Measurements from ENCODE around the gene DEGS2.

DEGS2 gene

GRCh38 chr14:100130521-100130920 is 28.9 kb downstream of the DEGS2 start:
- DNase-seq, result no peak

GRCh38 chr14:100129161-100129589 is 30.3 kb downstream of the DEGS2 start:
- DNase-seq, result no peak

GRCh38 chr14:100128688-100129087 is 30.8 kb downstream of the DEGS2 start:
- no peak for DNase-seq

GRCh38 chr14:100127853-100128455 is 31.5 kb downstream of the DEGS2 start:
- DNase-seq, result no peak

- no peak for DNase-seq
These were observed 33.0 kb downstream of the DEGS2 start for GRCh38 chr14:100126401-100126800.

GRCh38 chr14:100124551-100125088 is 34.8 kb downstream of the DEGS2 start:
- DNase-seq, result no peak

- DNase-seq, result no peak
These were observed 35.8 kb downstream of the DEGS2 start for GRCh38 chr14:100123618-100124017.

GRCh38 chr14:100122481-100123223 is 36.8 kb downstream of the DEGS2 start:
- DNase-seq, result no peak

- no peak for DNase-seq
These were observed 37.6 kb downstream of the DEGS2 start for GRCh38 chr14:100121643-100122480.

- DNase-seq, result no peak
These were observed 38.7 kb downstream of the DEGS2 start for GRCh38 chr14:100120522-100121269.

- no peak for DNase-seq
These were observed 40.2 kb downstream of the DEGS2 start for GRCh38 chr14:100119251-100119650.

- DNase-seq, result no peak
These were observed 40.9 kb downstream of the DEGS2 start for GRCh38 chr14:100118396-100119011.

- no peak for DNase-seq
These were observed 41.6 kb downstream of the DEGS2 start for GRCh38 chr14:100117633-100118395.

- no peak for DNase-seq
These were observed 42.4 kb downstream of the DEGS2 start for GRCh38 chr14:100117026-100117425.

- no peak for DNase-seq
These were observed 43.3 kb downstream of the DEGS2 start for GRCh38 chr14:100116134-100116533.

- no peak for DNase-seq
These were observed 43.7 kb downstream of the DEGS2 start for GRCh38 chr14:100115726-100116125.

- no peak for DNase-seq
These were observed 44.2 kb downstream of the DEGS2 start for GRCh38 chr14:100115236-100115635.

- DNase-seq, result no peak
These were observed 45.2 kb downstream of the DEGS2 start for GRCh38 chr14:100114109-100114765.

- DNase-seq, result no peak
These were observed 47.3 kb downstream of the DEGS2 start for GRCh38 chr14:100111931-100112704.

- no peak for DNase-seq
These were observed 48.6 kb downstream of the DEGS2 start for GRCh38 chr14:100110816-100111215.
